ENCODE data around the gene ZNF521.

The ZNF521 gene

DNA sequence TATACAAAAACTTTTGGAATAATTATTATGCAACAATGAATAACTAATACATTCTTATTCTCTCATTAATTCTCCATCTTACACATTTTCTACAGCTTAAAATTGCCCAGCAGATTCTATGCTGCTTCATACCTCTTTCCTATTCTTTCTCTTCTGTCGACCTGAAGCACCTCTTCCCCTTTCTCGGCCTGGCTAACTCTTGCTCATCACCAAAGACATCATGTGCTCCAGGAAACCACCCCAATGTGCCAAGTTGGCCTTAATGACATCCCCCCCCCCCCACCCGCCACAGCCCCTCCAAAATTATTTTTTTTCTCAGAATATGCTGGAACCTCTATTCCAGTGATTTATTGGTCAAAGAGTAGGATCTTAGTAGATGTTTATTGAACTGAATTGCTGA is 43.6 kb downstream of the ZNF521 start:
- Histone ChIP-seq H3K4me3 (ENCODE audit: low read length) (no peak overlapping the region), H3K27ac (ENCODE audit: low read length) (no peak overlapping the region), H3K27me3 (ENCODE audit: insufficient read depth, low read length) (no peaks in the 10 kb centered on the region), H3K36me3 (ENCODE audit: insufficient read depth, low read depth, low read length) (no peaks in the 10 kb centered on the region), H3K9me3 (ENCODE audit: insufficient read depth, low read depth, low read length) (no peaks in the 10 kb centered on the region), H3K4me1 (ENCODE audit: insufficient read depth, low read length) (peaks cover 5% of the 10 kb centered on the region; the same call in 1 of the 2 replicates), H3K9ac (ENCODE audit: low read depth, low read length) (no peak overlapping the region)

DNA sequence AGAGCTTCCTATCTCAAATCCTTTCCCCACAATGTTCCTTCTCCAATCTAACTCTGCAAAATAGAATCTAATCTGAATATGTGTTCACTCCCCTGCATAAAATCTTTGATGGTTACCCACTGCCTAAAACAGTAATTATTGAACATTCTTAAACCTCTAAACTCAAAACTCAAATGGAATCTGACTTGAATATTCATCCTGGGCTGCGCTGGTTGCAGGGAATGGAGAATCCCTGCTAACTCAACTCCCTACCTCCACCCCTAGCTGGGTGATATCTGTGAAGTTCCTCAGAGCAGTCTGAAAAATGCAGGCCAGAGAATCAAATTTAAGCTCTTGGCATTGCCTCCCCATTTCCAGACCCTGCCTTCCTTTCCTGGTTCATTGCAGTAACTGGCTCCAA is 44.8 kb downstream of the ZNF521 start:
- Histone ChIP-seq H3K9me3 (ENCODE audit: insufficient read depth, low read depth, low read length) (no peaks in the 10 kb centered on the region), H3K4me3 (ENCODE audit: low read length) (no peak overlapping the region), H3K4me1 (ENCODE audit: insufficient read depth, low read length) (no peaks in the 10 kb centered on the region), H3K27ac (ENCODE audit: low read length) (no peak overlapping the region), H3K27me3 (ENCODE audit: insufficient read depth, low read length) (no peaks in the 10 kb centered on the region), H3K36me3 (ENCODE audit: insufficient read depth, low read depth, low read length) (no peaks in the 10 kb centered on the region), H3K9ac (ENCODE audit: low read depth, low read length) (no peak overlapping the region)

DNA sequence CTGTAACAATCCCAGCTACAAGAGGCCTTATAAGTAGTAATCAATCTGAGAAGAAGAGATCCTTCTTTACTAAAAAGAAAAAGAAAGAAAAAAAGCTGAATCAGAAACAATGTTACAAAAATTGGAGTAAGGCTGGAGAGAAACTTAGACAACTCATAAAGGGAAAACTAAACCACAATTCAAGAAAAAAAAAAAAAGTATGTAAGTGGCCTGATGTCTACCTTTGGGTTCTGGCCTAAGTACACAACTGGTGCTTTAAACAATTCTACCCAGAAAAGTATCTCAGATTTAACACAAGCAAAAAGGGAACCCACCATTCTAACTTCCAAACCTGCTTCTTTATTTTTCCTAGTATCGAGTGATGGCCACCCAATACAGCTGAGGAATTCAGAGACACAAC is 45.3 kb downstream of the ZNF521 start:
- no peak overlapping the region for H3K9ac ChIP-seq (ENCODE audit: low read depth, low read length)

DNA sequence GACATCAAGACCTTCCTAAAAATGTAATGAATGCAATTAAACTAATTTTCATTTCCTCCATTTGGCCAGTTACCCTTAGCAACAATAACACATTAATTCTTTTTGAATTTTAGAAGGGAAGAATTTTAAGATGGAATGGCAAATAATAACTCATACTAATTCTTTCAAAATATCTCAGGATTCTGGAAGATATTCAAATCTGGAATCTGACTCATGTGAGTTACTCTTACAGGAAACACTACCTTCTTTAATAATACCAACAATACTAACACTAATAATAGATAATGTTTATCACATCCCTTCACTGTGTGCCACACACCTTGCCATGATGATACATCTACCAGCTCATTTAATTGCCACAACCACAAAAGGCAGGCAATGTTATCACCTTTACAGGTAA is 46.4 kb downstream of the ZNF521 start:
- no peak overlapping the region for H3K4me3 ChIP-seq (ENCODE audit: low read length)
- H3K27ac ChIP-seq (ENCODE audit: low read length), result no peak overlapping the region
- no peaks in the 10 kb centered on the region for H3K27me3 ChIP-seq (ENCODE audit: insufficient read depth, low read length)
- no peaks in the 10 kb centered on the region for H3K36me3 ChIP-seq (ENCODE audit: insufficient read depth, low read depth, low read length)
- no peak overlapping the region for H3K9ac ChIP-seq (ENCODE audit: low read depth, low read length)
- H3K4me1 ChIP-seq (ENCODE audit: insufficient read depth, low read length), result no peaks in the 10 kb centered on the region
- H3K9me3 ChIP-seq (ENCODE audit: insufficient read depth, low read depth, low read length), result no peaks in the 10 kb centered on the region

More for the DNA sequence above, 45.3 kb downstream of the ZNF521 start:
- H3K27me3 ChIP-seq (ENCODE audit: insufficient read depth, low read length), result no peaks in the 10 kb centered on the region
- no peaks in the 10 kb centered on the region for H3K9me3 ChIP-seq (ENCODE audit: insufficient read depth, low read depth, low read length)
- H3K27ac ChIP-seq (ENCODE audit: low read length), result no peak overlapping the region
- no peaks in the 10 kb centered on the region for H3K4me1 ChIP-seq (ENCODE audit: insufficient read depth, low read length)
- H3K36me3 ChIP-seq (ENCODE audit: insufficient read depth, low read depth, low read length), result no peaks in the 10 kb centered on the region
- no peak overlapping the region for H3K4me3 ChIP-seq (ENCODE audit: low read length)

DNA sequence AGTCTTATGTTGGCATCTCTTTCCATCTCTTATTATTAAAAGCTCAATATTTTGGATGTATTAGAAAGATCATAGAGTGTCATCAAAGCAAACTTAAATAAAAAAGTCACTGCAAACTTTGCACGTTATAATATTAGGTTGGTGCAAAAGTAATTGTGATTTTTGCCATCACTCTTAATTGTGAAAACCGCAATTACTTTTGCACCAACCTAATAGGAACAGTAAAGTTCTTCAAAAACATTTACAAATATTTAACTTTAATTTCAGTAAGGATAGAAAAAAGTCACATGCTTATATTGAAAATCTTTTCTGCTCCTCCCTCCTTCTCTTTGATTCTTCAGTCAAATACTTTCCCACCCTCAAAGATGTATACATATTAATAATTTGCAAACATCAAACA is 51.5 kb downstream of the ZNF521 start:
- no peaks in the 10 kb centered on the region for H3K4me1 ChIP-seq (ENCODE audit: insufficient read depth, low read length)
- H3K27ac ChIP-seq (ENCODE audit: low read length), result no peak overlapping the region

DNA sequence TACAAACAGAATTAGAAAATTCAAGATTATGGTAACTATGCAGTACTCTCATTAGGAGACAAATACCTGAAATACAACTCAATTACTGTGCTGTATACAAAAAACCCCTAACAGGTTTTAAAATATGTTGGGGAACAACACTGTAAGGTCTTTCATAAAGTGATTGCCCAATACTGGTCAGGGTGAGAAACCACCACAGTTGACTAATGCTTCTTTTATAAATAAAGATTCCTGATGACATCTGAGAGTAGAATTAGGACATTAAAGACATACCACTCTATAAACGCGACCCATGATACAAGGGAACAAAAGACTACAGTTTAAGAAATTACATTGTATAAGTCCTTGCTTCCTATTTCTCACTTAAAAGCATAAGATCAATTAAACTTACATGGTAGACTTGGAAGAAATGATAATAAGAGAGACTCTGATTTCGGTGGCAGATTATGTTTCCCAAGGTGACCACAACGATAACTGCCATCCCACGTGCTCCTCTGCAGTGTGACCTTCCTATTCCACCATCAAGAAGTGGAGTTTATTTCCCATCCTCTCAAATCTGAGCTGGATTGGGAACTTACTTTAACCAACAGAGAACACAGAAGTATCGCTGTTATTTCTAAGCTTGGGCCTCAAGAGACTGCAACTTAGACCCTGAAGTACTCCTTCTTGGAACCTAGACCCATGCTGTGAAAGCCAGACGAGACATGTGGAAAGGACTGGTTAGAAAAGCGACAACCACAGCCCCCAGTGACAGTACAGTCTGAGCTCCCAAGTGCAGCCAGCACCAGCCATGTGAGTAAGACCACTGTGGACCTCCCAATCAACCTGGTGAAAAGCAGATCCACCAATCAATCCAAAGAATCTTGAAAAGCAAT is 52.3 kb downstream of the ZNF521 start:
- H3K27ac ChIP-seq (ENCODE audit: low read length), result no peak overlapping the region
- no peak overlapping the region for H3K9ac ChIP-seq (ENCODE audit: low read depth, low read length)

More for the DNA sequence above, 51.5 kb downstream of the ZNF521 start:
- no peak overlapping the region for H3K9ac ChIP-seq (ENCODE audit: low read depth, low read length)
- no peaks in the 10 kb centered on the region for H3K27me3 ChIP-seq (ENCODE audit: insufficient read depth, low read length)
- no peaks in the 10 kb centered on the region for H3K36me3 ChIP-seq (ENCODE audit: insufficient read depth, low read depth, low read length)
- H3K4me3 ChIP-seq (ENCODE audit: low read length), result no peak overlapping the region
- no peaks in the 10 kb centered on the region for H3K9me3 ChIP-seq (ENCODE audit: insufficient read depth, low read depth, low read length)

DNA sequence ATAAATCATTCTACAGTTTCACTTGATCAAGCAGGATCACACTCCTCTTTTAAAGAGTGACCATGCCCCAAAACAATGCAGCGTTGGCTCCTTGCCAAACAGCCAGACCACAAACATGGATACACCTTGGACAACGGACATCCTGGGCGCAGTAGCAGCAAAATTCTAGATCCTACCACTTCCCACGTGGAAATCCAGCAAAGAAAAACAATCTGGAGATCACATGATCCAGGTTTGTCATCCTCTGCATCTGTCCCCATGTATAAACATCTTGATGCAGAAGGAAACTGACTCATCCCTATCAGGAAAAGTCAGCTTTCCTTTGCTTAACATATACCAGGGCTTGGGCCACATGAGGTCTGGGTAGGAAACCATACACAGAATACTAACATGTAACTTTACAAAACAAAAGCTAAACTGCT is 53.1 kb downstream of the ZNF521 start:
- H3K36me3 ChIP-seq (ENCODE audit: insufficient read depth, low read depth, low read length), result no peaks in the 10 kb centered on the region
- H3K9ac ChIP-seq (ENCODE audit: low read depth, low read length), result no peak overlapping the region
- no peaks in the 10 kb centered on the region for H3K4me1 ChIP-seq (ENCODE audit: insufficient read depth, low read length)
- no peaks in the 10 kb centered on the region for H3K9me3 ChIP-seq (ENCODE audit: insufficient read depth, low read depth, low read length)
- no peak overlapping the region for H3K4me3 ChIP-seq (ENCODE audit: low read length)
- H3K27ac ChIP-seq (ENCODE audit: low read length), result no peak overlapping the region
- no peaks in the 10 kb centered on the region for H3K27me3 ChIP-seq (ENCODE audit: insufficient read depth, low read length)

More for the DNA sequence above, 52.3 kb downstream of the ZNF521 start:
- no peaks in the 10 kb centered on the region for H3K27me3 ChIP-seq (ENCODE audit: insufficient read depth, low read length)
- no peak overlapping the region for H3K4me3 ChIP-seq (ENCODE audit: low read length)
- no peaks in the 10 kb centered on the region for H3K9me3 ChIP-seq (ENCODE audit: insufficient read depth, low read depth, low read length)
- no peaks in the 10 kb centered on the region for H3K36me3 ChIP-seq (ENCODE audit: insufficient read depth, low read depth, low read length)
- no peaks in the 10 kb centered on the region for H3K4me1 ChIP-seq (ENCODE audit: insufficient read depth, low read length)

DNA sequence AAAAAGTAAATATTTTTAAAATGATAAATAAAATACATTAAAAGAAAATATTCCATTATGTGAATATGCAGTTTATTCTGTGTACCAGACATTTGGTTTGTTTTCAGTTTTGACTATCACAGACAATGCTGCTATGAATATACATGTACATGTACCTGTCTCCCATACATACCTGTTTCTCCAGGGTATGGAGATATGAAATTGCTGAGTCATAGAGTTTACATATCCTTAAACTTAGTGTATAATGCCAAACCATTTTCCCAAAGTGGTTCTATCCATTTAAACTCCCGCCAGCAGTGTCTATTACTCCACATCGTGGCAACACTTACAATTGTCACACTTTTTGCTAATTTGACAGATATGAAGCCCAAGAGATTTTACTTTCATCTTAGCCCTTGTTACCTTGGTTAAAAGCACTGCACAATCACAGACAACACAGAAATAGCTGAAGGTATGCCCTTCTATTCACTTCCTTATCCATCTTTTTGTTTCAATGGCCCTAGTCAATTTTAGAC is 56.3 kb downstream of the ZNF521 start:
- H3K4me1 ChIP-seq (ENCODE audit: insufficient read depth, low read length), result no peaks in the 10 kb centered on the region
- H3K4me3 ChIP-seq (ENCODE audit: low read length), result no peak overlapping the region
- H3K27me3 ChIP-seq (ENCODE audit: insufficient read depth, low read length), result no peaks in the 10 kb centered on the region
- H3K27ac ChIP-seq (ENCODE audit: low read length), result no peak overlapping the region
- no peak overlapping the region for H3K9ac ChIP-seq (ENCODE audit: low read depth, low read length)
- H3K36me3 ChIP-seq (ENCODE audit: insufficient read depth, low read depth, low read length), result no peaks in the 10 kb centered on the region
- no peaks in the 10 kb centered on the region for H3K9me3 ChIP-seq (ENCODE audit: insufficient read depth, low read depth, low read length)

DNA sequence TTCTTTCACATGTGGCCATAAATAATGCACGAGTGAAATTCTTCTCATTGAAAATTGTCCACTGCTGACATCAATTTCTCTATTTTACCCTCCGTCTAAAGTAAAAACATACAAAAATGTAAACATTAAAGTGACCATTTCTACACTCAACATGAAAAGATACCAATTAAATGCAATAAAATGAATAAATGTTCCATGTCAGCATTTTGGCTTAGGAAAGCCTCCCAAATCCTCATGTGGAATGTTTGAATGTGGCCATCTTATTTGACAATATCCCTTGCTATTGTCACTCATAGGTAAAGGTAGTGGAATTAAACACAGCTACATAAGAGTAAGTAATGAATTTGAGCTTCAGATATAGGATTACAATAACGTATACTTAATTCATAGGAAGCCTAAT is 60.8 kb downstream of the ZNF521 start:
- no peak overlapping the region for H3K4me3 ChIP-seq (ENCODE audit: low read length)
- H3K9ac ChIP-seq (ENCODE audit: low read depth, low read length), result no peak overlapping the region
- H3K36me3 ChIP-seq (ENCODE audit: insufficient read depth, low read depth, low read length), result no peaks in the 10 kb centered on the region
- no peaks in the 10 kb centered on the region for H3K9me3 ChIP-seq (ENCODE audit: insufficient read depth, low read depth, low read length)
- peaks cover 10% of the 10 kb centered on the region; the same call in 1 of the 2 replicates for H3K4me1 ChIP-seq (ENCODE audit: insufficient read depth, low read length)
- no peaks in the 10 kb centered on the region for H3K27me3 ChIP-seq (ENCODE audit: insufficient read depth, low read length)
- no peak overlapping the region for H3K27ac ChIP-seq (ENCODE audit: low read length)

DNA sequence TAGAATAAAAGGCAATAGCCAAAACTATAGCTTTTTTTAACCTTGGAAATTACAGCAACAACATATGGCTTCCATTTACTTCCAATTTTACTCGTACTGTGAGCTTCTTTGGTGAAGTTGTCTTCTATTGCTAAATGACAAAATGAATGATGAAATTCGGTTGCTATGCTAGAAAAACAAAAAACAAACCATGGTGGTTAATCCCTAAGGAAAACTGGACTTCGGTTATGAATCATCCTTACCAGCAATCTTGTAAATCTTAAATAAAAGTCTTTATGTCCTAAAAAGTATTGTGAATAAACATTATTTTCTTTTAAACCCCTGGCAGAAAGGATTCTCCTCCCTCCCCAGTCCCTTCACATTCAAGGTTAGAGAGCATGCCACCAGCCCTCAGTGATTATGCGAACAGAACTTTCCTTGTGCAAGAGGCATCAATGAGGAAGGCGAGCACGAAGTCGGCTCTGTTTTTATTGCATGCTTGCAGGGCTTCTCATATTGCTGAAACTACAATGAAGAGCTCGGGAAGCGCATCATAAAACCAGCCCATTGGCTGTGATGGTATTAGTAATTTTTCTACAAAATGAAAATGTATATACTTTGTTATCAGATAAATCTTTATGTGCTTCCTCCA is 62.9 kb downstream of the ZNF521 start:
- Histone ChIP-seq H3K4me3 (ENCODE audit: low read length) (no peak overlapping the region), H3K9ac (ENCODE audit: low read depth, low read length) (no peak overlapping the region), H3K27me3 (ENCODE audit: insufficient read depth, low read length) (no peaks in the 10 kb centered on the region), H3K4me1 (ENCODE audit: insufficient read depth, low read length) (peaks cover 30% of the 10 kb centered on the region), H3K9me3 (ENCODE audit: insufficient read depth, low read depth, low read length) (no peaks in the 10 kb centered on the region), H3K27ac (ENCODE audit: low read length) (no peak overlapping the region), H3K36me3 (ENCODE audit: insufficient read depth, low read depth, low read length) (no peaks in the 10 kb centered on the region)

DNA sequence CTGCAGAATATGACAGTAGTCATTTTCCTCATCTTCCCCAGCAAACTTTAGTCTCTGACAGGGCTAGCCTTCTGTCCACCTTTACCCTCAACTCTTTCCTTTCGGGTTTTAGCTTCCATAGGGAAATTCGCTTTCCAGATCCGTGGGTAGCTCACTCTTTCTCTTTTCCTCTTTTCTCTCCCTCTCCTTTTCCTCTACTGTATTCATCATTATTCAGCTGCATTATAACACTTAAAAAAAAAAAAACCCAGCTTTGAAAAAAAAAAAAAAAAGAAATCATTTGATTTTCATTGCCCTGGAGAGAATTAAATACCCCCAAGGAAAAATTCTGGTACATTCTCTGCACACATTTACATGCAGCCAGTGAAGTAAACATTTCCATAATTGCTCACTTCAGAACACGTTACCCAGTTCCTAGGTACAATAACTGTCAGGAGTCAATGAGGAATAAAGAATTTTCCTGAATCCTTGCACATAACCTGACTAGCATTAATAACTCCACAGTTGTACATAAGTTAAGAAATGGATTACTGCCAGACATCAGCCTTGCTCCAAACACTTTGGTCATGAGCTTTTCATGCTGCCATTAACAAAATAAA is 63.5 kb downstream of the ZNF521 start:
- no peaks in the 10 kb centered on the region for H3K27me3 ChIP-seq (ENCODE audit: insufficient read depth, low read length)
- H3K9me3 ChIP-seq (ENCODE audit: insufficient read depth, low read depth, low read length), result no peaks in the 10 kb centered on the region
- H3K4me3 ChIP-seq (ENCODE audit: low read length), result no peak overlapping the region
- H3K9ac ChIP-seq (ENCODE audit: low read depth, low read length), result no peak overlapping the region
- H3K27ac ChIP-seq (ENCODE audit: low read length), result no peak overlapping the region
- peaks cover 37% of the 10 kb centered on the region for H3K4me1 ChIP-seq (ENCODE audit: insufficient read depth, low read length)
- no peaks in the 10 kb centered on the region for H3K36me3 ChIP-seq (ENCODE audit: insufficient read depth, low read depth, low read length)
